Stimulated activated naive CD8-positive, alpha-beta T cell treated with anti-CD3 and anti-CD28 coated beads, Interleukin-15, Interleukin-2, amounts not matched to agents 100 ng/mL and 50 ng/mL, for 24 hours (primary cell): Measurements from ENCODE around the gene GLS.

ENCODE experiments used
- H3K27ac Mint-ChIP-seq: one replicate; pipeline ENCODE4 v1.8.0; 2021; ENCODE audit warnings: mild to moderate bottlenecking, mixed read lengths
- H3K27me3 Mint-ChIP-seq: one replicate; pipeline ENCODE4 v1.8.0; 2021; ENCODE audit warnings: mixed read lengths
- H3K36me3 Mint-ChIP-seq: one replicate; pipeline ENCODE4 v1.8.0; 2021; ENCODE audit warnings: low read depth, mixed read lengths
- H3K4me1 Mint-ChIP-seq: one replicate; pipeline ENCODE4 v1.8.0; 2021; ENCODE audit warnings: low read depth, mixed read lengths
- H3K4me3 Mint-ChIP-seq: one replicate; pipeline ENCODE4 v1.8.0; 2021; ENCODE audit warnings: mild to moderate bottlenecking, mixed read lengths
- H3K9me3 Mint-ChIP-seq: one replicate; pipeline ENCODE4 v1.8.0; 2021; ENCODE audit warnings: mixed read lengths

Gene GLS

GRCh38 chr2:190916829-190917228 is 36.2 kb downstream of the GLS start:
- no peak overlapping the region for H3K27ac Mint-ChIP-seq
- no peak overlapping the region for H3K4me3 Mint-ChIP-seq
- H3K36me3 Mint-ChIP-seq = peaks cover 75% of the 10 kb centered on the region
- no peaks in the 10 kb centered on the region for H3K9me3 Mint-ChIP-seq
- peaks cover 59% of the 10 kb centered on the region for H3K4me1 Mint-ChIP-seq
- no peaks in the 10 kb centered on the region for H3K27me3 Mint-ChIP-seq

GRCh38 chr2:190920085-190920484 is 39.5 kb downstream of the GLS start:
- Mint-ChIP-seq H3K4me3 (no peak overlapping the region), H3K27ac (peak overlapping the region; percentile 47), H3K9me3 (no peaks in the 10 kb centered on the region), H3K27me3 (no peaks in the 10 kb centered on the region), H3K36me3 (peaks cover 78% of the 10 kb centered on the region), H3K4me1 (peaks cover 44% of the 10 kb centered on the region)

- no peaks in the 10 kb centered on the region for H3K9me3 Mint-ChIP-seq
- H3K27ac Mint-ChIP-seq = peak overlapping the region; percentile 50
- H3K27me3 Mint-ChIP-seq = no peaks in the 10 kb centered on the region
- H3K4me1 Mint-ChIP-seq = peaks cover 31% of the 10 kb centered on the region
- H3K4me3 Mint-ChIP-seq = no peak overlapping the region
- H3K36me3 Mint-ChIP-seq = peaks cover 79% of the 10 kb centered on the region
These were observed 41.8 kb downstream of the GLS start for GRCh38 chr2:190922376-190922775.

GRCh38 chr2:190927301-190927700 is 46.7 kb downstream of the GLS start:
- Mint-ChIP-seq H3K27me3 (no peaks in the 10 kb centered on the region), H3K4me3 (no peak overlapping the region), H3K9me3 (no peaks in the 10 kb centered on the region), H3K36me3 (peaks cover 82% of the 10 kb centered on the region), H3K27ac (no peak overlapping the region), H3K4me1 (peaks cover 14% of the 10 kb centered on the region)

GRCh38 chr2:190929919-190930318 is 49.3 kb downstream of the GLS start:
- H3K36me3 Mint-ChIP-seq = peaks cover 72% of the 10 kb centered on the region
- no peaks in the 10 kb centered on the region for H3K9me3 Mint-ChIP-seq
- no peaks in the 10 kb centered on the region for H3K27me3 Mint-ChIP-seq
- no peak overlapping the region for H3K27ac Mint-ChIP-seq
- peaks cover 21% of the 10 kb centered on the region for H3K4me1 Mint-ChIP-seq
- no peak overlapping the region for H3K4me3 Mint-ChIP-seq

GRCh38 chr2:190930411-190930810 is 49.8 kb downstream of the GLS start:
- Mint-ChIP-seq H3K36me3 (peaks cover 71% of the 10 kb centered on the region), H3K27me3 (no peaks in the 10 kb centered on the region), H3K4me3 (no peak overlapping the region), H3K4me1 (peaks cover 21% of the 10 kb centered on the region), H3K27ac (no peak overlapping the region), H3K9me3 (no peaks in the 10 kb centered on the region)

- Mint-ChIP-seq H3K27me3 (no peaks in the 10 kb centered on the region), H3K9me3 (no peaks in the 10 kb centered on the region), H3K4me3 (no peak overlapping the region), H3K4me1 (peaks cover 21% of the 10 kb centered on the region), H3K27ac (peak overlapping the region; percentile 39), H3K36me3 (peaks cover 59% of the 10 kb centered on the region)
These were observed 51.9 kb downstream of the GLS start for GRCh38 chr2:190932514-190932913.

- Mint-ChIP-seq H3K4me1 (peaks cover 21% of the 10 kb centered on the region), H3K9me3 (no peaks in the 10 kb centered on the region), H3K27ac (no peak overlapping the region), H3K27me3 (no peaks in the 10 kb centered on the region), H3K4me3 (no peak overlapping the region), H3K36me3 (peaks cover 54% of the 10 kb centered on the region)
These were observed 52.7 kb downstream of the GLS start for GRCh38 chr2:190933361-190933760.

- peaks cover 45% of the 10 kb centered on the region for H3K36me3 Mint-ChIP-seq
- no peak overlapping the region for H3K27ac Mint-ChIP-seq
- no peak overlapping the region for H3K4me3 Mint-ChIP-seq
- peaks cover 24% of the 10 kb centered on the region for H3K4me1 Mint-ChIP-seq
- H3K9me3 Mint-ChIP-seq = no peaks in the 10 kb centered on the region
- H3K27me3 Mint-ChIP-seq = no peaks in the 10 kb centered on the region
These were observed 54.4 kb downstream of the GLS start for GRCh38 chr2:190935054-190935453.

GRCh38 chr2:190938771-190939335 is 58.2 kb downstream of the GLS start:
- H3K4me1 Mint-ChIP-seq = peaks cover 7% of the 10 kb centered on the region
- no peak overlapping the region for H3K27ac Mint-ChIP-seq
- no peaks in the 10 kb centered on the region for H3K9me3 Mint-ChIP-seq
- H3K27me3 Mint-ChIP-seq = no peaks in the 10 kb centered on the region
- peaks cover 27% of the 10 kb centered on the region for H3K36me3 Mint-ChIP-seq
- no peak overlapping the region for H3K4me3 Mint-ChIP-seq

- Mint-ChIP-seq H3K27ac (no peak overlapping the region), H3K36me3 (peaks cover 14% of the 10 kb centered on the region), H3K27me3 (no peaks in the 10 kb centered on the region), H3K9me3 (no peaks in the 10 kb centered on the region), H3K4me1 (peaks cover 4% of the 10 kb centered on the region), H3K4me3 (no peak overlapping the region)
These were observed 59.8 kb downstream of the GLS start for GRCh38 chr2:190940454-190940853.

- H3K4me1 Mint-ChIP-seq = peaks cover 4% of the 10 kb centered on the region
- H3K27me3 Mint-ChIP-seq = no peaks in the 10 kb centered on the region
- H3K36me3 Mint-ChIP-seq = peaks cover 12% of the 10 kb centered on the region
- no peak overlapping the region for H3K27ac Mint-ChIP-seq
- no peaks in the 10 kb centered on the region for H3K9me3 Mint-ChIP-seq
- H3K4me3 Mint-ChIP-seq = no peak overlapping the region
These were observed 61.0 kb downstream of the GLS start for GRCh38 chr2:190941571-190941970.

- Mint-ChIP-seq H3K9me3 (no peaks in the 10 kb centered on the region), H3K4me1 (peaks cover 4% of the 10 kb centered on the region), H3K27me3 (no peaks in the 10 kb centered on the region), H3K4me3 (no peak overlapping the region), H3K36me3 (peaks cover 6% of the 10 kb centered on the region), H3K27ac (no peak overlapping the region)
These were observed 62.1 kb downstream of the GLS start for GRCh38 chr2:190942697-190943096.

- no peak overlapping the region for H3K27ac Mint-ChIP-seq
- H3K36me3 Mint-ChIP-seq = peaks cover 6% of the 10 kb centered on the region
- H3K4me1 Mint-ChIP-seq = peaks cover 4% of the 10 kb centered on the region
- H3K9me3 Mint-ChIP-seq = no peaks in the 10 kb centered on the region
- H3K4me3 Mint-ChIP-seq = no peak overlapping the region
- H3K27me3 Mint-ChIP-seq = no peaks in the 10 kb centered on the region
These were observed 63.1 kb downstream of the GLS start for GRCh38 chr2:190943706-190944105.

- Mint-ChIP-seq H3K27me3 (no peaks in the 10 kb centered on the region), H3K4me3 (no peak overlapping the region), H3K9me3 (no peaks in the 10 kb centered on the region), H3K4me1 (peaks cover 1% of the 10 kb centered on the region), H3K36me3 (no peaks in the 10 kb centered on the region), H3K27ac (peak overlapping the region; percentile 39)
These were observed 66.5 kb downstream of the GLS start for GRCh38 chr2:190947141-190947540.

GRCh38 chr2:190947711-190948251 is 67.2 kb downstream of the GLS start:
- peak overlapping the region; percentile 56 for H3K27ac Mint-ChIP-seq
- no peaks in the 10 kb centered on the region for H3K36me3 Mint-ChIP-seq
- no peaks in the 10 kb centered on the region for H3K27me3 Mint-ChIP-seq
- H3K4me3 Mint-ChIP-seq = peak overlapping the region; percentile 24
- H3K4me1 Mint-ChIP-seq = peaks cover 6% of the 10 kb centered on the region
- H3K9me3 Mint-ChIP-seq = no peaks in the 10 kb centered on the region
